Naive thymus-derived CD8-positive, alpha-beta T cell (primary cell): ENCODE results near the gene NUB1. TPM values are rescaled to one million over a fixed set of nuclear protein-coding genes. Genes with fewer than 3 reads are reported as not detected.

Experiments
- ATAC-seq, 2 donors: fragments of 150-1000 bp; cut with Tn5 transposase in 1 of 2; sonication (Bioruptor Pico), chemical (Tn5 transposase) in 1 of 2; 1 replicate in 1 of 2; 2 replicates in 1 of 2; pipeline ENCODE4 v1.10.0; 2021; ENCODE audit warnings: mild to moderate bottlenecking in 2 of 2, moderate library complexity in 2 of 2
- POLR2A ChIA-PET: fragments of 350-600 bp; sonication (Branson Sonifier 250); formaldehyde crosslinking; loops from one replicate; lab custom pipeline; 2021; ENCODE audit warnings: antibody characterized with exemption; lab: Charles Lee
- DNase-seq, 10 donors: peaks; one replicate each; pipeline versions ENCODE4 v3.0.0 to v3.0.0-alpha.2; 2020 to 2022
- H3K27ac Mint-ChIP-seq, 10 donors: one replicate each; pipeline ENCODE4 v1.8.0; 2020 to 2022; ENCODE audit warnings: mild to moderate bottlenecking in 10 of 10, mixed read lengths in 10 of 10, moderate library complexity in 4 of 10, inconsistent platforms in 1 of 10
- H3K27me3 Mint-ChIP-seq, 5 donors: one replicate each; pipeline ENCODE4 v1.8.0; 2021 to 2022; ENCODE audit warnings: mixed read lengths in 5 of 5
- H3K36me3 Mint-ChIP-seq, 3 donors: one replicate each; pipeline ENCODE4 v1.8.0; 2020 to 2022; ENCODE audit warnings: mixed read lengths in 3 of 3, mild to moderate bottlenecking in 2 of 3, inconsistent platforms in 1 of 3
- H3K4me1 Mint-ChIP-seq, 4 donors: one replicate each; pipeline ENCODE4 v1.8.0; 2021 to 2022; ENCODE audit warnings: mixed read lengths in 4 of 4
- H3K4me3 Mint-ChIP-seq, 10 donors: one replicate each; pipeline ENCODE4 v1.8.0; 2020 to 2022; ENCODE audit warnings: mild to moderate bottlenecking in 10 of 10, mixed read lengths in 10 of 10, moderate library complexity in 6 of 10, inconsistent platforms in 1 of 10
- H3K9me3 Mint-ChIP-seq, 9 donors: one replicate each; pipeline ENCODE4 v1.8.0; 2020 to 2022; ENCODE audit warnings: mixed read lengths in 9 of 9, mild to moderate bottlenecking in 3 of 9, inconsistent platforms in 1 of 9, moderate library complexity in 1 of 9
- polyA plus RNA-seq, 3 donors: library from polyadenylated mRNA; unstranded; fragments of 300-500 nt; fragmentation: Illumina TruSeq; gene quantifications; one replicate each; pipeline ENCODE4 v1.2.3, GENCODE V29; 2021
- total RNA-seq, 8 experiments: library from RNA in 2 of 8; stranded (reverse) in 2 of 8; gene quantifications; one replicate each; pipeline ENCODE4 v1.2.3 and lab custom pipeline; 2021 to 2026

Gene NUB1
- total and polyA plus RNA-seq, 5 experiments from 2014 or later: 66.1 to 109 (median 70.7) TPM

- no peaks in the 10 kb centered on the region for H3K27me3 Mint-ChIP-seq
- POLR2A ChIA-PET: no interaction called here
- peaks cover 0 to 5% (median 0%) of the 10 kb centered on the region in 9 donors for H3K9me3 Mint-ChIP-seq
- no peak overlapping the region for H3K4me3 Mint-ChIP-seq
- DNase-seq (no peak), ATAC-seq (no peak)
- H3K27ac Mint-ChIP-seq: no peak overlapping the region
- H3K36me3 Mint-ChIP-seq: peaks cover 0 to 4% (median 0%) of the 10 kb centered on the region in 3 donors
- H3K4me1 Mint-ChIP-seq: peaks cover 24 to 47% (median 36%) of the 10 kb centered on the region in 4 donors
Measured at GRCh38 chr7:151425670-151426440, 84.2 kb downstream of the NUB1 start.

- POLR2A ChIA-PET: no interaction called here
- Mint-ChIP-seq H3K36me3 (peaks cover 0 to 4% (median 0%) of the 10 kb centered on the region in 3 donors), H3K9me3 (peaks cover 0 to 5% (median 0%) of the 10 kb centered on the region in 9 donors), H3K4me1 (peaks cover 25 to 53% (median 42%) of the 10 kb centered on the region in 4 donors), H3K27ac (peak overlapping the region in 1 of 10 donors; percentile 66), H3K27me3 (no peaks in the 10 kb centered on the region), H3K4me3 (peak overlapping the region in 1 of 10 donors; percentile 18)
- DNase-seq (no peak), ATAC-seq (no peak)
Measured at GRCh38 chr7:151426441-151426903, 84.9 kb downstream of the NUB1 start.

- POLR2A ChIA-PET: no interaction called here
- peaks cover 25 to 57% (median 46%) of the 10 kb centered on the region in 4 donors for H3K4me1 Mint-ChIP-seq
- H3K36me3 Mint-ChIP-seq: peaks cover 0 to under 1% (median 0%) of the 10 kb centered on the region in 3 donors
- peak overlapping the region in 4 of 10 donors; percentile 29 to 95 (median 80) for H3K27ac Mint-ChIP-seq
- H3K4me3 Mint-ChIP-seq: peak overlapping the region in 3 of 10 donors; percentile 18 to 88 (median 69)
- H3K9me3 Mint-ChIP-seq: peaks cover 0 to 2% (median 0%) of the 10 kb centered on the region in 9 donors
- ATAC-seq (no peak), DNase-seq (no peak)
- no peaks in the 10 kb centered on the region for H3K27me3 Mint-ChIP-seq
Measured at GRCh38 chr7:151426904-151427704, 85.5 kb downstream of the NUB1 start.

GRCh38 chr7:151427705-151428377, 86.2 kb downstream of the NUB1 start:
- Mint-ChIP-seq H3K27me3 (no peaks in the 10 kb centered on the region), H3K9me3 (no peaks in the 10 kb centered on the region), H3K27ac (peak overlapping the region; percentile 52 to 95 (median 89)), H3K36me3 (no peaks in the 10 kb centered on the region), H3K4me3 (peak overlapping the region in 9 of 10 donors; percentile 40 to 88 (median 69)), H3K4me1 (peaks cover 27 to 63% (median 52%) of the 10 kb centered on the region in 4 donors)
- POLR2A ChIA-PET: interaction anchor here (0.7 to 6.1 kb wide), 3 partner anchors 13 to 76 kb away, joined by 5 to 54 read pairs (median 7); partner anchors contain the start of gene CRYGN
- DNase-seq (peak in 1 of 10 donors; percentile 29), ATAC-seq (peak in 1 of 2 donors; percentile 18)

Other genes with a start within 250 kb of the NUB1 start
- gene GBX1, start 174.1 kb upstream of the NUB1 start, total RNA-seq: not detected
- not detected for gene GBX1, start 174.1 kb upstream of the NUB1 start, polyA plus RNA-seq
- not detected for gene ASB10, start 154.6 kb upstream of the NUB1 start, total RNA-seq
- not detected for gene ASB10, start 154.6 kb upstream of the NUB1 start, polyA plus RNA-seq
- gene H2BK1, start 131.3 kb upstream of the NUB1 start, total RNA-seq: 1 to 10 TPM; 2.5 to 2.6 TPM
- gene H2BK1, start 131.3 kb upstream of the NUB1 start, polyA plus RNA-seq: not detected
- gene ABCF2, start 114.6 kb upstream of the NUB1 start, total RNA-seq: 10 to 100 TPM; 30.2 to 34.2 TPM
- gene ABCF2, start 114.6 kb upstream of the NUB1 start, polyA plus RNA-seq: 10 to 100 TPM; 23.0 to 40.4 (median 31.6) TPM
- 10 to 100 TPM; 47.8 to 48.6 TPM for gene CHPF2, start 109.3 kb upstream of the NUB1 start, total RNA-seq
- 10 to 100 TPM; 16.8 to 20.1 (median 17.6) TPM for gene CHPF2, start 109.3 kb upstream of the NUB1 start, polyA plus RNA-seq
- 10 to 100 TPM in 1 of 2 experiments, 1 to 10 TPM in 1; 9.7 to 11.8 TPM for gene SMARCD3, start 93.1 kb upstream of the NUB1 start, total RNA-seq
- 10 to 100 TPM in 2 of 3 donors, 1 to 10 TPM in 1; 9.8 to 18.6 (median 15.6) TPM for gene SMARCD3, start 93.1 kb upstream of the NUB1 start, polyA plus RNA-seq
- under 1 TPM; 0.47 to 0.85 TPM for gene WDR86, start 68.2 kb downstream of the NUB1 start, total RNA-seq
- gene WDR86, start 68.2 kb downstream of the NUB1 start, polyA plus RNA-seq: 1 to 10 TPM in 1 of 3 donors, under 1 TPM in 2; 0.67 to 1.2 (median 0.81) TPM
- gene CRYGN, start 98.3 kb downstream of the NUB1 start, total RNA-seq: 1 to 10 TPM in 1 of 2 experiments, under 1 TPM in 1; 0.39 to 1.2 TPM
- under 1 TPM; 0.35 to 0.69 (median 0.65) TPM for gene CRYGN, start 98.3 kb downstream of the NUB1 start, polyA plus RNA-seq
- 10 to 100 TPM; 31.2 to 33.7 TPM for gene RHEB, start 178.1 kb downstream of the NUB1 start, total RNA-seq
- 10 to 100 TPM; 43.7 to 48.8 (median 48.6) TPM for gene RHEB, start 178.1 kb downstream of the NUB1 start, polyA plus RNA-seq